GM18526 (cell line): ENCODE data around the gene NRIP2.

Experiments
- POLR2A ChIP-seq: IDR thresholded peaks from 3 replicates; pipeline ENCODE4 v1.6.1; 2011; ENCODE audit not compliant: insufficient read length; ENCODE audit errors: extremely low read depth

Gene NRIP2

DNA sequence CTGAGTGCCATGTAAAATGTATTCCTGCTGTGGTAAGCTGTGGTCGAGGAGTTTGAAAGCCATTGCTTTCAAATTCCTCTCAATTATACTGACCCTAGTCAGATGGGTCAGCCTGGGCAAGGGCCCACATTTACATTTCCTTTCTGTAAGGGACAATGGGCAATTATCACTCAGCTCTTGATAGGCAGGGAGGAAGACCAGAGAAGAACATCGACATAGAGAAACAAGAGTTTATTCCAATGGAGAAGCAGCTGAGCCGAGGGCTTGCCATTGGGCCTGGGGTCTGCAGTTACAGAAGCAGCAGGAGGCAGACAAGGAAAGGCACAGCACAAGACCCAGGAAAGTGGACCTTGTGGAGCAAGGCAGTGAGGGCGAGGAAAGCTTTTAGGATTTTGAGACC lies 9.7 kb downstream of the NRIP2 start:
- no peak for TF ChIP-seq POLR2A

DNA sequence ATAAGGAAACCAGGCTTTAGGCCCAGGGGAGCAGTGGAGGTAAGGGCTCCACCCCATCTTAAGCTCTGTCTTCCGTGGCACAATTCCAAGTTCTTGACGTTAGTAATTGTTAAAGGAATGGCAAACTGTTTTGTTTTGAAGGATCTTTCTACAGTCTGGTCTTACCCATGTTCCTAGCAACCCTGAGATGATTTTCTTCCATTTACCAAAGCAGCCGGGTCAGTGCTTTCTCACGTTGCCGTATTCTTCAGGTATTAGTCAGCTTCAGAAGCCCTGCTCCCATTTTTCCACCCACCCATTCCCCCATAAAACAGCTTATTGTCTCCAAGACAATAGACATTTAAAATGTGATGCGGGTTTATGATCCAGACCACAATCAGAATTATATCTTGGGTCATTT lies 10.3 kb downstream of the NRIP2 start:
- no peak for TF ChIP-seq POLR2A

DNA sequence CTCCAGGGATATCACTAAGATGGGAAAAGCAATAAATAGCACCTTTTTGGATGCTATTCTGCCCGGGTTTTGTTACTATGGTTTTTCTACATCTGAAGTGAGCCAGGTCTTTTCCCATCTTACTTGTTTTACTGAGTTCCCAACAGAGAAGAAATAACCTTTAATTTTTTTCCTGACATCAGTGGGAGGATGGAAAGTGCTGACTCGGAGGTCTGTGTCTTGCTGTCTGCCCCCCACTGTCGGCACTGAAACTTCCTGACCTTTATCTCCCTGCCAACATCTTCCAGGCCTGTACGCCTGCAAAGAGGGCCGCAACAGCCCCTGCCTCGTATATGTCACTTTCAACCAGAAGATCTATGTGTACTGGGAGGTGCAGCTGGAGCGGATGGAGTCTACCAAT lies 11.4 kb downstream of the NRIP2 start:
- TF ChIP-seq POLR2A: no peak

DNA sequence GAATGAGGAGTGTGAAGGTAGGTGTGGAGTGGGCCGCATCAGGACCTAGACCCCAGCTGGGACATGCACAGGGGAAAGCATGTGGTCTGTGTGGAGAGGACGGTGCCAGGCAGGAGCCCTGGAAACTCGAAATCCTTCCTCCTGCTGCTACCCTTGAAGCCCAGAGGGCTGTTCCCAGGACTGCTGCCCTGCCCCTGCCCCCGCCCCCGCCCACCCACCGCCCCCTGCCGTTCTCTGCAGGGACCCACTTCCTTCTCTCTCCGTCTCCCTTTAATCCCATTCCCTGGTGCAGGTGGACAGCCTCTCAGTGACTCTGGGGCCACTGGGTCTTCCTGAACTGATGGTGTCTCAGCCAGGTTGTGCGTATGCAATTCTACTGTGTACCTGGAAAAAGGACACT lies 14.4 kb downstream of the NRIP2 start:
- no peak for TF ChIP-seq POLR2A

DNA sequence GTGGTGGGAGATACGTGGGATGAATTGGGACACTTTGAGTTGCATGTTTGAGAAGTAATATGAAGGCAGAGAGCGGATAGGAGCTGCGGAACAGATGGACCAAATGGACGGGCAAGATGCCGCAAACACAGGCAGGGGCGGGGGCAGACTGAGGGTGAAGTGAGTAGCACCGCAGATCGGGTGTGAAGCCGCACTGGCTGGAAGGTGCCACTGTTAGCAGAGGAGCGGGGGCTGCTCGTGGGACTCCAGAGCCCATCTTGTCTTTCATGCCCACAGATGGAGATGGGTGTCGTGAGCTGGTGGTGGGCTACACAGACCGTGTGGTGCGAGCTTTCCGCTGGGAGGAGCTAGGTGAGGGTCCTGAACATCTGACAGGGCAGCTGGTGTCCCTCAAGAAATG lies 15.0 kb downstream of the NRIP2 start:
- no peak for TF ChIP-seq POLR2A

DNA sequence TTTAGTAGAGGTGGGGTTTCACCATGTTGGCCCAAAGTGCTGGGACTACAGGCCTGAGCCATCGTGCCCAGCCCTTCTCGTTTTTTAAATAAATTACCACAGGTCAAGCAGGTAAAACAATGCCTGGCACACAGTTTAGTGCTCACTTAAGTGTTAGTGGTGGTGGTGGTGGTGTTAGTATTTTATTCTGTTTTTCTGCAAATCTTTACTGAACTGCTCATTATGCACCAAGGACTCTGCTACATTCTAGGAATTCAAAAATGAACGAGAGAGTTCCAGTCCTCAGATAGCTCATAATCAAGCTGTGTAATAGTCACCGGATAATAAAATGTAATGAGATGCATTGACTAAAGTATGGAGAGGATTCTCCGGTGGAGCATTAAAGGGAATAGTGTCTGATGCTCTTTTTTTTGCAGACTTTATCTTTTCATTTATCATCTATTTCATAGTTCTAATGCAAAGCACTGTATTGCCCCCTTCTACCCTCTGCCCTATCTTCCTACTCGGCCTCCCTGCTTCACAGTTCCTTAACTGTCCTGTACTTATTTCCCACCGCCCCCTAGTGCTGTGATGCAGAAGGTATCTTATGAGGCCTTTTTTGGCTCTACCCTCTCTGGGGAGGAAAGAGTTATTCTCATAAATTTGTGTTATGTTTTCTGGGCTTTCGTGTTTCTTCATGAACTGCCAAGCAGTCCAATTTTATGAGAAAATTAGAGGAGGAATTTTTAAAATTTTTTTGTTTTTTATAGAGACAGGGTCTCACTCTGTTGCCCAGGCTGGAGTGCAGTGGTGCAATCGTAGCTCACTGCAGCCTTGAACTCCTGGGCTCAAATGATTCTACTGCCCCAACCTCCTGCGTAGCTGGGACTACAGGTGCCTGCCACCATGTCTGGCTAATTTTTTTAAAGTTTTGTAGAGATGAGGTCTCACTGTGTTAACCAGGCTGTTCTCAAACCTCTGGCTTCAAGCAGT lies 21.3 kb downstream of the NRIP2 start:
- TF ChIP-seq POLR2A: no peak

DNA sequence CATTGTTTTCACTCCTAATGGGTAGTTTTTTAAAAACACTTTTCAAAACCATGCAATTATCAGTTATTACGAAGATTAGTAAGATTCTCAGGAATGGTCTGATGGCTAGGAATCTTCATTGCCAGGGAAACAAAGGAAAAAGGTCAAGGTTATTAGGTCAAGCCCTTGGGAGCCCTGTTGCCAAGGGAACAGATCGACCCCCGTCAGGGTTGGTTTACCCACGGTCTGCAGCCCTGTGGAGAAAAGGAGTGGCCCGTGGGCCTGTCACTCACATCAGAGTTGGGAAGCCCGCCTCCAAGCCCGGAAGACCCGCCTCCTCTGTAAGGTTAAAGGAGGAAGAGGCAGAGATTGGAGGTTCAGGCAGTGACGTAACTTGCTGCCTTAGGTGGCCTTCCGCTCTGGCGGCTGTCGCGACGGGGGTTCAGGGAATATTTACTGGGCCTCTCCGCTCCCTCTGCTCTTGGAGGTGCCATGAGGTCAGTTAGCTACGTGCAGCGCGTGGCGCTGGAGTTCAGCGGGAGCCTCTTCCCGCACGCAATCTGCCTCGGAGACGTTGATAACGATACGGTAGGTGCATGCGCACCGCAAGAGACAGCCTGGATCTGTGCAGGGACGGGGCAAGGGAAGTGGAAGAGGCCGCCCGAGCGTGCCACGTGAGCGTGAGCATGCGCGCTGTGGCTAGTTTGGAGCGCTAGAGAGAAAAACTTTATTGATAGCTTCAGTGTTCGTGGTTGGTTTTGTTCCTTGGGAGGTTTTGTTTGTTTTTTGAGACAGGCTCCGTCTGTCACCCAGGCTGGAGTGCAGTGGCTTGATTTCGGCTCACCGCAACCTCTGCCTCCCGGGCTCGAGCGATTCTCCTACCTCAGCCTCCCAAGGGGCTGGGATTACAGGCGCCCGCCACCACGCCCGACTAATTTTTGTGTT lies 22.3 kb downstream of the NRIP2 start, which contains the start of gene ITFG2:
Gene ITFG2, plus strand, starts transcription at position 379 of the 924 bp plus-strand sequence. Its CDS starts 93 bp downstream, at position 472.
- TF ChIP-seq POLR2A: peak; percentile 97

DNA sequence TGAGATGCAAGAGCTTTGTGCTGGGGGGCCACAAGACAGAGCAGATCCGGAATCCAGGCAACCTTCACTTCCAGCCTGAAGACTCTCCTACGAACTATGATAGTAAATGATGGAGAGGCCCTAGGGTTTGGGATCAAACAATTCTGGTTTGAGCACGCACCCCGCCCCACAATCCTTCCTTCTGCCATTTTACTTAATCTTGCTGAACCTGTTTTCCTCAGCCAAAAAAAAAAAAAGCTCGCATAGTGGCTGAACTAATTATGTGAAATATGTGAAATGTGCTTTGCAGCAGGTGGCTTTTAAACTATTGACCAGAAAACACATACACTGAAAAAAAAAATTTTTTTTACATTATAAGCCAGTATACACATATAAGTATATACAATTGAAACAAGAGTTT lies 23.0 kb downstream of the NRIP2 start:
- TF ChIP-seq POLR2A: no peak

DNA sequence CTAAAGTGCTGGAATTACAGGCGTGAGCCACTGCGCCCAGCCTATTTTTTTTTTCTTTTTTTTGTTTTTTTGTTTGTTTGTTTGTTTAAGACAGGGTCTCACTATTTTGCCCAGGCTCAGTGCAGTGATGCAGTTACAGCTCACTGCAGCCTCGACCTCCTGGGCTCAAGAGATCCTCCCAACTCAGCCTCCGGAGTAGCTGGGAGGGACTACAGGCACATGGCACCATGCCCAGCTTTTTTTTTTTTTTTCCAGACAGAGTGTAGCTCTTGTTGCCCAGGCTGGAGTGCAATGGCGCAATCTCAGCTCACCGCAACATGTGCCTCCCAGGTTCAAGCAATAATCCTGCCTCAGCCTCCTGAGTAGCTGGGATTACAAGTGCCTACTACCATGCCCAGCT lies 28.1 kb downstream of the NRIP2 start:
- no peak for TF ChIP-seq POLR2A

DNA sequence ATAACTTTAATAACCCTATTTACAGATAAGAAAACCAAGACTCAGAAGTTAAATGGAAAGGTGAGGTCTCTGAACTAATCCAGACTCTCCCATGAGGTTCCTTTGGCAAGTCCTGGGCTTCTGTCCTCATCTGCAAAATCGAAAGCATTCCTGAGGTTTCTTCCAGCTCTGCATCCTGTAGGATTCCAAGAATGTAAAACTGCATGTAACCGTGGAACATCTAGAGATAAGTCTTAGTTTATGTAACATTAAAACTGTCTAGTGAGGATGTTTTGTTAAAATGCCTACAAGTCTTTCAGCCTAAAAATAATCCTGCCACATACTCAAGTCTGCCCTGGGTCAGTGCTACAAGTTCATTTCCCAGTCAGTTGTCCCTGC lies 29.7 kb downstream of the NRIP2 start:
- TF ChIP-seq POLR2A: no peak

DNA sequence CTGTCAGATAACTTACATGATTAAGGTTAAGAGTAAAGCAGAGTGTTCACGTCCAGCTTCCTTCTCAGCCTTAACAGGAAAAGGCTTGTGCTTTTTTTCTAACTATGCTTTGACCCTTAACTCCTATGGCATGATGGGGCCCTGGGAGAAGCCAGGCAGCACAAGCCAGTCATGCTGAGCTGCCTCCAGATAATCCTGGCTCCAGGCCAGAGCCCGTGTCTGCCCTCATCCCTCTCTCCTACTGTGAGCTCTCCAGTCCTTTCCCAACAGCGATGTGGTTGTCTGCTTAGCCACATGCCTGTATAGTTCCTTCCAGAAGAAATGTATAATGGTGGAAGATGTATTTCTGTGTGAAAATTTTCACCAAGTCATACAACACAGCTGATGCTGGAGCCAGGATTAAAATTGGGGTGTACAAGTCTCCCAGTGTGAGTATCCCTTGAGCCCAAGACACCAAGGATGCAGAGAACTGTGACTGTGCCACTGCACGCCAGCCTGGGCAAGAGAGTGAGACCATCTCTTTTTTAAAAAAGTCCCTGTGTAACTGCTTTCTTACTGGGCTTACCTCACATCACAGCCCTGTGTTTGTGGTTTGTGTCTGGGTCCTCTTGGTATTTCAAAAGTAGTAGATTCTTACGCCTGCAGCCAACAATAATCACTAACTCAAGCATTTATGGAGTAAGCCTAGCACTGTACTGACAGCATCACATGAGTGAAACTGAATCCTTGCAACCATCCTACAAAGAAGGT lies 30.3 kb downstream of the NRIP2 start:
- no peak for TF ChIP-seq POLR2A

DNA sequence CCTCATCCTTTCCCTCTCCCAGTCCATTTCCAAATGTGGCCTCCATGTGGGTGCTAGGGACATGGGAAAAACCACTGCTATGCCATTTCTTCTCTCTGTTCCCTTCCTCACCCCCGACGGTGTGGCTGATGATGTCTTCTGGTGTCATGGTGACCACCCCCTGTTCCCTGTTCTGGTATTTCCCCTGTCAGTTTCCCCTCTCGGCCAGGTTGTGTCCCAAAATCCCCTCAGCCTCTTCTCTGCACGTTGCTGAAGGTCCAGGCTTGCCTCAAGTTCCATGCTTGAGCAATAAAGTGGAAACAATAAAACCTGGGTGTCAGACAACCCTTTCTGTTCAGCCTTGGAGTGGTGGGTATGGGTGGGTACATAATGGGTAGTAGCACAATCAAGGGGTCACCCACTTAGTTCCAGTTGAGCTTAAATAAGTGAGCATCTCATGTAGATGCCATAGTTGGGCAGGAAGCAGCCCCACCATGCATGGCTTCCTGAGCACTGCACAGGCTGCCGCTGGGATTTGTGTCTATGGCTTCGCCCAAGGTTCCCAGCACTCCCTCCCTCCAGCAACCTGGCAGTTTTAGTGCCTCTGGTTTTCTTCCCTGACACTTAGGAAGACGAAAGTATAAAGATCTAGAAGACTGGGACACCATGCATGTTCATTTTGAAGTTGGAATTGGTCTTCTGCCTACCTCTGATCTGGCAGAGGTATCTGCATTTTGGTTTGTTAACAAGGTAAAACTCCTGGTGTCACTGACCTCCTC lies 31.0 kb downstream of the NRIP2 start:
- TF ChIP-seq POLR2A: no peak

DNA sequence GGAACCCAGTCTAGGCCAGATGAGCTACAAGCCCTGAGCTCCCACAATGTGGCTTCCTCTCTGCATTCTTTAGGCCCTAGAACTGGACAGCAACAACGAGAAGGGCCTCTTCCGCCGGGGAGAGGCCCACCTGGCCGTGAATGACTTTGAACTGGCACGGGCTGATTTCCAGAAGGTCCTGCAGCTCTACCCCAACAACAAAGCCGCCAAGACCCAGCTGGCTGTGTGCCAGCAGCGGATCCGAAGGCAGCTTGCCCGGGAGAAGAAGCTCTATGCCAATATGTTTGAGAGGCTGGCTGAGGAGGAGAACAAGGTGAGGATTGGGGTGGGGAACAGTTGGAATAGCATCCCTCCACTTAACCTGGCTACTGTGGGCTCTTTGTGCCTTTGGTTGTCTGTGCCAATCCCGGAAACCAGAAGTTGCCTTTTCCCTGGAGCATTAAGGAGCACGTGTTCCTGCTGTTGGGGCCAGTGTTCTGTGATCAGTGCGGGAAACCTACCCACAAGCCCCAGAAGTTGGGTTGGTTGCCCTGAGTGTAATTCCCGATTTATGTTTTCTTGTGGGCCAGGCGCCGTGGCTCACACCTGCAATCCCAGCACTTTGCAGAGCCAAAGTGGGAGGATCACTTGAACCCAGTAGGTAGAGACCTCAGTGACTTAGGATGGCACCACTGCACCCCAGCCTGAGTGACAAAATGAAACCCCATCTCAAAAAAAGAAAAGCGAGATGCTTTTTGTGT lies 33.6 kb downstream of the NRIP2 start:
- TF ChIP-seq POLR2A: no peak
